RCC 7860 (cell line): Measurements from ENCODE around the gene MAPK8IP3.

Source experiments
- DNase-seq: peaks from one replicate; pipeline ENCODE4 v3.0.0-alpha.2; 2015; ENCODE audit warnings: low spot score
- FAIRE-seq: peaks from 2 replicates; lab custom pipeline; 2012; peaks lifted over from hg19 to GRCh38; lab: Jason Lieb, UNC

MAPK8IP3 gene

GRCh38 chr16:1705688-1706385 is at the start of gene MAPK8IP3:
Gene MAPK8IP3 (plus strand): TSS chr16:1706195. CDS start chr16:1706340, 145 bp downstream.
- DNase-seq = peak; percentile 79
- no peak for FAIRE-seq

DNA sequence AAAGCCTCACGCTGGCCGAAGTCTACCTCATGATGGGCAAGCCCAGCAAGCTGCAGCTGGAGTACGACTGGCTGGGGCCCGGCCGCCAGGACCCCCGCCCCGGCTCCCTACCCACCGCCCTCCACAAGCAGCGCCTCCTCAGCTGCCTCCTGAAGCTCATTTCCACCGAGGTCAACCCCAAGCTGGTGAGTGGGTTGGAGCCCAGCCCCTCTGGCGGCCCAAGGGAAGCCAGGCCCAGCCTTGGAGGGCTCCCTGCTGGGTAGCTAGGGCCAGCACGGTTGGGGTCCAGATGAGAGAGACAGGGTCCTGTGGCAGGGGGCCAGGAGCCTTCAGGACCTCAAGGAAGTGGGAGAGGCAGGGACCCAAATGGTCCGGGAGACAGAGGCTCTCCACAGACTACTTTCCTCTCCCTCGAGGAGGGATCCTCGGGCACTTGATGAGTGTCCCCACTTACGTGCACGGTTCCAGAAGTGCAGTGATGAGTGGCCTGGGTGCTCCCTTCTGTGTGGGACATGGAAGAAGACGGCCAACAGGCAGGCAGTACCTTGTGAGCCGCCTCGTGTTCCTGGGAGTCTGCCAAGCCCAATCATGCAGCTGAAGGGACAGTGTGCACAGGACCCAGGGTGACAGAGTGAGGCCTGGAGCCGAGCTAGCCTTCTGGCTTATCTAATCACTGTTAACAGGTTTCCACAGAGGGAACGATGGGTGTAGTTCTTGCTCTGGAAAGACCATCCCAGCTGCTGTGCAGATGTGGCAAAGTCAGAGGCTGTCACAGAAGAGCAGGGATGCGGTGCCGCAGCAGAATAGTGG is 49.0 kb upstream of the MAPK8IP3 start:
- no peak for FAIRE-seq

DNA sequence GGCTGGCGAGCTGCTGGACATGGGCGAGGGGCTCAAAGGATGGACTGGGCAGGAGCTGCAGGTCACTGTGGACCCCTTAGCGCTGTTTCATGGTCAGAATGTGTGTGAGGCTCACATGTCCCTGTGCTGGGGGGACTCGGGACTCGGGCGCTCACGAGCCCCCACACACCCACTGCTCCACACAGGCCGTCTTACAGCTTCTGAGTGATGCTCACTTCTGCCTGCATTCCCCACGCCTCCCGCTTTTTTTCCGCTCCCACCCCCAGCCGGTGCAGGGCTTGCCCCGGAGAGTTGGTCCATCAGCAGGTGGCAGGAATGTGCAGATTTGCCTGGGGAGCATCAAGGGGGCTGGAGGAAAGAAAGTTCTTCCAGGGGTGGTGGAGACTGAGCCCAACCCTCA is 48.2 kb upstream of the MAPK8IP3 start:
- FAIRE-seq (no peak), DNase-seq (no peak)

More for the DNA sequence above, 49.0 kb upstream of the MAPK8IP3 start:
- no peak for DNase-seq

DNA sequence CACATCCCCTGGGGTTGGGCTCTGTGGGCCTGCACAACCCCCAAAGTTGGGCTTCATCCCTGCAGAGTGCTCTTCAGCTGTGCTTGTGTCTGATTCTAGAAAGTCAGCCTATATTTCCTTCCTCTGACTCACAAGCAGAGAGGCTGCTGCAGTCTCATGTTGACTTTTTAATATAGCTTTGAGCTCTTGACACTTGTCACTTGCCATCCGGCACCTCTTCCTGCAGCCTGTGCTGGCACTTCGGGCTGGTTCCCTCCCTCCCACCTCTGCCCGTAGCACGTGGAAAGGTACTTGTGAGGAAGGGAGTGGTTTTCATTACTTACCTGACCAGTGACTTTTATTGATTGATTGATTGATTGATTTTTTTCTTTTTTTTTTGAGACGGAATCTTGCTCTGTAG is 47.0 kb upstream of the MAPK8IP3 start:
- DNase-seq (no peak), FAIRE-seq (no peak)

DNA sequence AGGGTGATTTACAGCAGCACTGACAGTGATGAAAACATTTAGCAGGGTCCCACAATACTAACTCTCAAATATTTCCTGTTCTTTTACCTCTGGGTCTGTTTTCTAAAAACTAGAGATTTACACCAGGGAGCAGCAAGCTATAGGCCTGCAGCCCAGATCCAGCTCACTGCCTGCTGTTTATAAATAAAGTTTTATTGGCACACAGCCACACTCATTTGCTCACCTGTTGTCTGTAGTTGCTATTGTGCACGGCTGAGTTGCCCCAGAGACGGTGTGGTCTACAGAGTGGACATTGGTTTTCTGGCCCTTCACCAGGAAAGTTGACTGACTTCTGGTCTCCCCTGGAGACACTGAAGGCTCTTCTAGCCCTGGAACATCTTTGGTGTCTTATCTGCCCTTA is 44.2 kb upstream of the MAPK8IP3 start:
- DNase-seq (no peak), FAIRE-seq (no peak)

- no peak for DNase-seq
- FAIRE-seq = no peak
Observed at GRCh38 chr16:1662543-1662942, 43.5 kb upstream of the MAPK8IP3 start.

DNA sequence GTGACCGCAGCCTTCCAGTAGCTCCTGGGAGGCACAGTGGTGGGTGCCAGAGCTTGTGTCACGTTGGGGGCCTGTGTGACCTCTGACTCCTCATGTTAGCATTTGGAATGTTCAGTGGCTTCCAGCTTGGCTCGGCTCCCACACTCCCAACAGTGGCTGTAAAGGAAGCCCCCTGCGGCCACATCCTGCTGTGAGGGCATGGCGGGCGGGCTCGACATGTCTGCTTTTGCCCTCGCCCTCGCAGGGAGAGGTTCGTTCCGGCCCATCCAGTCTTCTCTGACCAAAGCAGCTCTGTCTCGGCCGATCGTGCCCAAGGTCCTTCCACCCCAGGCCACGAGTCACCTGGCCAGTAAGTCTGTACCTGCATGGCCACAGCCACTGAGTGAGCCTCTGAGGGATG is 40.2 kb upstream of the MAPK8IP3 start:
- FAIRE-seq (no peak), DNase-seq (no peak)

DNA sequence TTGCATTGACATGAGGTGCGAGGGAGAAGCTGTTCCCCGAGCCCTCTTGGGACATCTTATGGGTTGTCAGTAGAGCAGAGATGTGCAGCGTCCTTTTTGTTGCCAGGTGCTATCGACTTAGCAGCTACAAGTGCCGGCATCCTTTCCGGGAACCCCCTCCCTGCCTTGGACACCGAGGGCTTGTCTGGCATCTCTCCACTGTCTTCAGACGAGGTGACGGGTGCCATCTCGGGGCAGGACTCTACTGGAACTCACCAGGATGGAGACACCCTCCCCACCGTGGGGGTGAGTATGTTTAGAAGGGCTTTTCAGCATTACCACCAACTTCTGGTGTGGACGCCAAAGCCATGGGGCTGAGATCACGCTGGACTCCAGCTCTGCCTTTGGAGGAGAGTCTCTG is 39.7 kb upstream of the MAPK8IP3 start:
- no peak for DNase-seq
- FAIRE-seq = no peak

- DNase-seq = no peak
- FAIRE-seq = no peak
Observed at GRCh38 chr16:1667271-1667670, 38.7 kb upstream of the MAPK8IP3 start.

DNA sequence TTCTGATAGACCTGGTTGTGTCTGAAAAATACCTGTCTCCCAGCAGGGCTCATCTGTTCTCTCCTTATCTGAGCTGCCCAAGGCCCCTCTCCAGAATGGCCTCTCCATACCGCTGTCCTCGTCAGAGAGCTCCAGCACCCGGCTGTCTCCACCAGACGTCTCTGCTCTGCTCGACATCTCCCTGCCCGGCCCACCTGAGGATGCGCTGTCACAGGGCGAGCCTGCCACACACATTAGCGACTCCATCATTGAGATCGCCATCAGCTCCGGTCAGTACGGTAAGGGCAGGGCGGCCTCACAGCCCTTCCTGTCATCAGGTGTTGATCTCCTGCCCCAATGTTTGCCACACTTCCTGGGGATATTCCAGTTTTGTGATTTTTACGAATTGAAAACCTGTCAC is 38.1 kb upstream of the MAPK8IP3 start:
- DNase-seq (no peak), FAIRE-seq (no peak)

DNA sequence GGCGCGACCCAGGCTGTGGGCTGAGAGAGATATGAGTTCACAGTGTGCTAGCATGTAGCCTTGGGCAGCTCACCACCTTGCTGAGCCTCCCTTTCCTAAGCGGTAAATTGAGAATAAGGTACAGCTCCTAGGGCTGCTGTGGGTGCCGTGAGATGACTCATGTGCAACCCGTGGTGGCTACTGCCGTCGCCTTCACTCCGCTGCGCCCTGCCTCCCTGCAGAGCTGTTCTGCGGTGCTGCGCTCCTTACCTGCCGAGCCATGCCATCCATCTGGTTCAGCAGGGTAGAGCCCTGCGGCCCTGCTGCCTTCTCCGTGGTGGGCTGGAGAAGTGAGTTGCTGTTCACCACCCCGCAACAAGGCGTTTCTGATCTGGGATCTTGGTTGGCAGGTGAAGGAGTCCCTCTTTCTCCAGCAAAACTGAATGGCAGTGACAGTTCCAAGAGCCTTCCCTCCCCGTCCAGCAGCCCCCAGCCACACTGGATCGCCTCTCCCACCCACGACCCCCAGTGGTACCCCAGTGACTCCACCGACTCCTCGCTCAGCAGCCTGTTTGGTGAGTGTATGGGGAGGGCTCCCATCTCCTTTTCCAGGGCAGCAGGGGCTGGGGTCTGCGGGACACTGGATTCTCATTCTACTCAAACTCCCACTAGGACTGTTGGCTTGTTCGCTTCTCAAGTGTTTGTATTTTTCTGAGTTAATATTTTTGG is 37.2 kb upstream of the MAPK8IP3 start:
- no peak for DNase-seq
- FAIRE-seq = no peak

DNA sequence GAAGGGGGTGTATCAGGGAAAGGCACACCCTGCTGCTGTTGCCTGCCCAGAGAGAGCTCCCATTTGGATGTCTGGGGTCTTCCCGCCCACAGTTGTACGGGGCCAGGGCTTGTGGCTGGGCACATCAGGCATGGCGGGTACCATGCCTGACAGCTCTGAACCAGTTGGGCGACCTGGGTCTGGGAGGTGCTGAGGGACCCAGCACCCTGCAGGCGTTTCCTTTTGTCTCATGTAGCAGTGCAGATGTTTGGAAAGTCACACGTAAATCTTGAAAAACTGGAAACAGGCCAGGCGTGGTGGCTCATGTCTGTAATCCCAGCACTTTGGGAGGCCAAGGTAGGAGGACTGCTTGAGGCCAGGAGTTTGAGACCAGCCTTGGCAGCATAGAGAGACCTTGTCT is 36.3 kb upstream of the MAPK8IP3 start:
- DNase-seq = no peak
- no peak for FAIRE-seq

GRCh38 chr16:1670371-1670770 is 35.6 kb upstream of the MAPK8IP3 start:
- FAIRE-seq = no peak
- DNase-seq = no peak

DNA sequence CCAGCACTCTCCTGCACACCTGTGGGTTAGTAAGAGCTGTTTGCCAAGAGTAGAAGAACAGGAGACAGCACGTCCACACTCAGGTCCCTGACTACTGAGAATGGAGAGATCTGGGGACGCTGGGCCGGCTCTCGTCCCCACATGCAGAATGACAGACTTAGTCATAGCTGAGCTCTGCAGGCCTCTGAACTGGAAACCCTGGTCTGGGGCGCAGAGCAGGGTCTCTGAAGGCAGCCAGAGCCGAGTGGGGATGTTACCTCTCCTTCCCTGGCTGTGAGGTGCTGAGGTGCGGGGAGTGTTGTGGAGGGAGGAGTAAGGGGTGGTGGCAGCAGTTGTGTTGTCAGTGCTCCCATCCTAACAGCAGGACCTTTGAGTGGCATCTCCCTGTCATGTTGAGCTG is 35.1 kb upstream of the MAPK8IP3 start:
- DNase-seq = no peak
- FAIRE-seq = no peak

DNA sequence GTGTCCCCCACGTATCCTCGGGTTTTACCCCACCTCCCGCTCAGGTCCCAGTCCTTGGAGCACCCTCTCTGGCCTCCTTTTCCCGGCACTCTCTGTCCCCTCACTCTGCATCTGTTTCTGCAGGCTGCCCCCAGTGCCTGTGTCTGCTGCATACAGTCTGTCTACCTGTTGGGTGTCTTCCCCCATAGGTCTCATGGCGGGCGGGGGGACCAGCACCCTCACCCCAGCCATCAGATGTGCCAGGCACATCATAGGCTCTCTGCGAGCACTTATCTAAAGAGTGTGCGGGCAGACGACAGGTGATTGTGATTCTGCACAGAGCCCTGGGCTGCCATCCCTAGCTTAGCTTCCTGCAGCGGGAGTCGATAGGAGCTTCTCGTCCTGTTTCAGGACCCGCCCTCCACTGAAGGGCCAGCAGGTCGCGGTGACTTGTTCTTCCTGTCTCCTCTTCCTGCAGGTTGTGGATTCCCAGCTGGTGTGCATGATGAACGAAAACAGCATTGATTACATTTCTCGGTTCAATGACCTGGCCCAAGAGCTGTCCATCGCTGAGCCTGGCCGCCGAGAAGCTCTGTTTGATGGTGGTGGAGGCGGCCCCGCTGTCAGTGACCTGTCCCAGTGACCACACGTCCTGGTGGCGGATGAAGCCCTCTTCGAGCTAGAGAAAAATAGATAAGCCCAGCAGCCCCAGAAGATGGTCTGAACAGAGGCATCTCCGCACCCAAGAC is 32.4 kb upstream of the MAPK8IP3 start:
- DNase-seq = no peak
- FAIRE-seq = no peak

- DNase-seq (no peak), FAIRE-seq (no peak)
Observed at GRCh38 chr16:1674306-1674705, 31.7 kb upstream of the MAPK8IP3 start.

DNA sequence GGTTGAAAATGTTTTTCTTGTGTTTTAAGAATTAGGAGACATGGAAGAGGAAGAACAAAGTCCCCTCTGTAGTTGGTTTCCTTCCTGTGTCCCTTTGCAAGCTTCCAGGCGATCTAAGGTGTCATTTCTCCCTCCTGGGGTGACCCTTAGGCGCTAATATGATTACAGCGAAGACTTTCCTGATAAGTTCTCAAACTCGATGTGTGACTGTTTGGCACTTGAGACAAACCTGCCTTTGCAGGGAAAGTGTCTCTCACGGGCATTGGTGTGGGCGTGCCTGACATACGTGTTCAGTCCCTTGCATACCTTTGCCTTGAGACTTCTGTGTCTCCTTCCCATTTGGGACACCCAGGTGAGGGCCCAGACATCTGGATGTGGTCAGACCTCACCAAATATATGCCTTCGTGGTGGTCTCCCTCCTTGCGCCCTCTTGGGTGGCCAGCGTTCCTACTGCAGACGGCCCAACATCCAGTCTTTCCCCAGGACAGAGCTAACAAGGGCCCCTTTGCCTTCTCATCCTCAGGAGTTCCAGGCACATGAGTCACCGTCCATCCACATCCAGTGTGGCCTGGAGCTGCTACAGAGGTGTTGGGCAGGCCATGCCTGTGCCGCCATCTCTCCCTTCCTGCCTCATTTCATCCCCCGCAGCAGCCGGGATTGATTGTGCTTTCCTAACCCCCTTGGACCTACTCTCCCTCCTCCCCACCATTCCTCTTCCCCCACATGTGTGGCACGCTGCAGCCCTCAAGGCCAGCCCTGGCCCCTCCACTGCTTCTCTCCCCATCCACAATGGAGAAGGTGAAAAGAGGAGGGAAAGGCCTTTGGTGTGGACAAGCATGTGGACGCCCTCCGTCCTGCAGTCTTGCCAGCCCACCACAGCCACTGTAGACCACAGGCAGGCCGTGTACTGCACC is 31.0 kb upstream of the MAPK8IP3 start:
- DNase-seq (peak; percentile 64), FAIRE-seq (no peak)

DNA sequence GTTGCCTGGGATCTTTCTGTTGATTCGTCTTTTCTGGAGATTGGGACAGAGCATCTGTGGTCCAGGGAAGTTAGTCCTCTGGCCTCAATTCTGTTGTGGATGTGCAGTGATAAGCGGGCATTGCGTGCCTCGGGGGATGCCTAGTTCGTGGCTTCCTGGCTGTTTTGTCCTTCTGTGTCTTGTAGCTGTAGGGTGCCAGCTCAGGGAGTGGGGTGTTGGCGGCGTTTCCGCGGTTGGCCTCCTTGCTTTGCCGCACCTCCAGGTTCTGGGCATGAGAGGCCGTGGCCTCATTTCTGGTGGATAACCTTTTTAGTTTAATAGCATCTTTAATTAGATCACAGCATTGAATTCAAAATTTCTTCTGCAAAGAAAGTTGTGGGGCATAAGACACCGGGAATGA is 29.3 kb upstream of the MAPK8IP3 start:
- DNase-seq = no peak
- FAIRE-seq = no peak

DNA sequence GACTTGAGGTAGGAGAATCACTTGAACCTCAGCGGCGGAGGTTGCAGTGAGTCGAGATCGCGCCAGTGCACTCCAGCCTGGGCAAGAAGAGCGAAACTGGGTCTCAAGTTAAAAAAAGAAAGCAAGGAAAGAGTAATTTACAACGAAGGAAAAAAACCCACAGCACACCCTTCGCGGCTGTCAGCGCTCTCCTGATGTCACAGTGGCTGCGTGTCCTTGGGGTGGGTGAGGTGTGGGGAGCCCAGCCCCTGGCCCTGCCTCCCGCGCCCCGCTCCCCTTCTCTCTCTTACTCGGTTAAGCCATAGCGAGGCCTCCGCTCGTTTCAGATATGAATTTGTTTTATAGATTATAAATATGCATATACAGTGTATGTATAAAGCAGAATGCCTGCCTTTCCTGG is 28.7 kb upstream of the MAPK8IP3 start:
- FAIRE-seq (no peak), DNase-seq (no peak)

DNA sequence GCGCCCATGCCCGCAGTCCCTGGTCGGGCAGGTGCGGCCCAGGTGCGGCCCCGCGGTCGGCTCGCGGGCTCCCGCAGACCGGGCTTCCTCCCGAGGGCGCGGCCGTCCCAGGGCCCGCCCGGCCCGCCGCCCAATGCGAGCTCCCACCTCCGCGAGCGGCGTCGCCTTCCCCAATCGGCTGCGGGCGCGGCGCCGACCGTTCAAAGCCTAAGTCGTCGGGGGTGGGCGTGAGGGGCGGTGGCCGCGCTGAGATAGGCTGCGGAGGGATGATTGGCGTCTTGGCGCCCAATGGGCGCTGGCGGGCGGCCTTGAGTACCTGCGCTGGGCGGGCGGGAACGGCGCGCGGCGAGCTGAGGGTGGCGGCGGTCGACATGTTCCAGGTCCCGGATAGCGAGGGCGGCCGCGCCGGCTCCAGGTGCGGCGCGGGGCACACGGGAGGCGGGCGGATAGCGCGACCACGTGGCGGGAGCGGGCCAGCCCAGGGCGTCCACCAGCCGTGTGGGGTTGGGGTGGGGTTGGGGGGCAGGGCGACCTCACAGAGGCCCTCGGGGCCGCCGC is 28.0 kb upstream of the MAPK8IP3 start, which contains the start of gene JPT2:
TSS of gene JPT2 (plus strand) at position 338 of the 558 bp plus-strand sequence. CDS start at position 372, 34 bp downstream.
- no peak for FAIRE-seq
- DNase-seq = peak; percentile 87
